ENCODE measurements around the gene ALG5. TPM values are rescaled to one million over a fixed set of nuclear protein-coding genes. Genes with fewer than 3 reads are reported as not detected.
A peak's percentile ranks its signal among the peaks of the same experiment; 100 is the strongest.

The ALG5 gene
- total RNA-seq, 6 experiments from 2014 or later = 22.9 to 30.0 (median 28.5) TPM

DNA sequence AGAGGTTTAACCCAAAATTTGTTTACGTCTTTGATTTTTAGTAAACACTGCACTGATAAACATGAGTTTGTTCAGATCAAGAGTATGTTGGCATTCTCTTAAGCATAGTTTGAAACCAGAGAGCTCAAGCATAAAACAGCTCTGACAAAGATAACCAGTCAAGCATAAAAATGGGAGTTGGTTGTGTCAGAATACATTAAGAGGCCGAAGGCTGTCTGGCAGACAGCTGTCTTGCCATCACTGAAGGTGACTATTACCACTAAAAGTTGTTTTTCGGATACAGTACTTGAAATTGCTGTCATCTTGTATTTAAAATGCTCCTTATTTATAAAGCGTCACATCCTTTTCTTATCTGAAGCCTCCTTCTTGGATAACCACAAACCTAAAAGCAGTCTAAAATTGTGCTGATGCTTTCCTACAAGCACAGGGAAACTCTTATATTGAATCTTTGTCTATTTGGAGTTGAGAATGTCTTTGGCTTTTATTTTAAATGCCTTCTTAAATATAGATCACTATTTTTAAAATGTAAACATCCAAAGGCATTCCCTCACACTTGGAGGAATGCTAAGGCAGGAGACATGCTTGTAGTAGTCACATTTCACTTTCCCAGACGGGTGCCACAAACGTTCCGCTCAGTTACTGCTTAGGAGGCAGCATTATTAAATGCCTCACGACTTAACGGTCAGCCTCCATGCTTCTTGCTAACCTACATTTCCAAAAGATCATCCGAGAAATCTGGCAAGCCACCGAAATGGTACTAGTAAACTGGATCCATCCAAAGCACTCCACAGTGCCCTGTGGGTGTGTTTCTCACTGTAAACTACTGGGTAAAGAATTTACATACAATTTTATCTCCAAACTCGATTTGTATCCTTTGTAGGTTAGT, 80.7 kb downstream of the ALG5 start:
- intact Hi-C loops (cut with DNase I) = no loop called here
- no peak for DNase-seq
- no peaks in the 10 kb centered on the region for H3K36me3 ChIP-seq
- H3K9me3 ChIP-seq = no peaks in the 10 kb centered on the region
- no peaks in the 10 kb centered on the region for H3K27me3 ChIP-seq
- ATAC-seq = peak in 2 of 4 donors; percentile 4 to 8
- peak overlapping the region in 1 of 3 donors; percentile 17 for H3K27ac ChIP-seq
- TF ChIP-seq POLR2A (IDR thresholded peaks at IDR 0.05) (no peak), CTCF (IDR thresholded peaks at IDR 0.05) (no peak)
- H3K4me1 ChIP-seq = peaks cover 0 to 11% (median 0%) of the 10 kb centered on the region in 4 donors
- 31% methylated on average over 12 of the region's 12 CpGs for WGBS (ENCODE audit: insufficient coverage, low coverage, low lambda C conversion rate, missing lambda C conversion rate)
- peak overlapping the region; percentile 35 to 50 (median 40) for H3K4me3 ChIP-seq

DNA sequence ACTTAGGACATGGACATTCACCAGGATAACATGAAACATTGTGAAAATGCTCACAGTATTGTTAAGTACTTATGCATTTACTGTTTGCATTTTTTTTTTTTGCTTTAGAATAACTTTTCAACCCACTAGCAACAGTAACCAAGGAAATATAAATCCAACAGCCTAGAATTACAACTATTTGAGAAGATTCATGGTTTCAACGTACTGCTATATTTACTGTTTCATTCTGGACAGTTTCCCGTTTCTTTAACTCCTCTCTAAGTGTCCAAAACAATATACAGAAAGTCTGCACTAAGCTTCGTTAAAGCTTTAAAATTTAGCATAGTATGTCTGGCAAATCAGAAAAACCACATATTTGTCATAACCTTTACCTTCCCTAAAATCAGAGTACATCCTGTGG, 81.8 kb downstream of the ALG5 start:
- Histone ChIP-seq H3K27me3 (no peaks in the 10 kb centered on the region), H3K4me3 (no peak overlapping the region), H3K9me3 (no peaks in the 10 kb centered on the region), H3K27ac (no peak overlapping the region), H3K36me3 (no peaks in the 10 kb centered on the region), H3K4me1 (peaks cover 0 to 11% (median 0%) of the 10 kb centered on the region in 4 donors)
- ATAC-seq (no peak), DNase-seq (no peak)
- WGBS (ENCODE audit: insufficient coverage, low coverage, low lambda C conversion rate, missing lambda C conversion rate) = 47% methylated on average over 3 of the region's 3 CpGs
- intact Hi-C loops (cut with DNase I) = no loop called here
- TF ChIP-seq POLR2A (IDR thresholded peaks at IDR 0.05) (no peak), CTCF (IDR thresholded peaks at IDR 0.05) (no peak)

- Histone ChIP-seq H3K27ac (no peak overlapping the region), H3K4me1 (peaks cover 0 to 11% (median 0%) of the 10 kb centered on the region in 4 donors), H3K36me3 (no peaks in the 10 kb centered on the region), H3K4me3 (no peak overlapping the region), H3K9me3 (no peaks in the 10 kb centered on the region), H3K27me3 (no peaks in the 10 kb centered on the region)
- DNase-seq (no peak), ATAC-seq (no peak)
- no peak for TF ChIP-seq CTCF (IDR thresholded peaks at IDR 0.05)
- no peak for TF ChIP-seq POLR2A (IDR thresholded peaks at IDR 0.05)
- intact Hi-C loops (cut with DNase I) = no loop called here
- WGBS (ENCODE audit: insufficient coverage, low coverage, low lambda C conversion rate, missing lambda C conversion rate) = 77% methylated on average over 6 of the region's 6 CpGs
Observed at GRCh38 chr13:36915896-36916640, 83.1 kb downstream of the ALG5 start.

GRCh38 chr13:36915106-36915505, 84.0 kb downstream of the ALG5 start:
- no peak for TF ChIP-seq POLR2A (IDR thresholded peaks at IDR 0.05)
- TF ChIP-seq CTCF (IDR thresholded peaks at IDR 0.05) = no peak
- 30% methylated on average over 4 of the region's 5 CpGs for WGBS (ENCODE audit: insufficient coverage, low coverage, low lambda C conversion rate, missing lambda C conversion rate)
- DNase-seq = no peak
- H3K27ac ChIP-seq = no peak overlapping the region
- no peak overlapping the region for H3K4me3 ChIP-seq
- no peaks in the 10 kb centered on the region for H3K9me3 ChIP-seq
- intact Hi-C loops (cut with DNase I) = no loop called here
- no peaks in the 10 kb centered on the region for H3K27me3 ChIP-seq
- peaks cover 0 to 11% (median 0%) of the 10 kb centered on the region in 4 donors for H3K4me1 ChIP-seq
- no peak for ATAC-seq
- no peaks in the 10 kb centered on the region for H3K36me3 ChIP-seq
